ENCODE measurements around the gene ZNG1E.
"Not testable (repeated sequence)": the region's sequence is repeated elsewhere in the genome, so short reads cannot be mapped to it uniquely, and the experiment has no call there.

The ZNG1E gene

GRCh38 chr9:65675589-65676021 is at the start of gene ZNG1E:
TSS of gene ZNG1E (plus strand) at chr9:65675928. CDS start at chr9:65675977, 49 bp downstream.
- DNase-seq, result peak; percentile 3

GRCh38 chr9:65673579-65673978 is 2.1 kb upstream of the ZNG1E start:
- not testable (repeated sequence) for DNase-seq

- DNase-seq, result not testable (repeated sequence)
These were observed 710 bp upstream of the ZNG1E start for GRCh38 chr9:65675018-65675417.

GRCh38 chr9:65676389-65676788 is 661 bp downstream of the ZNG1E start:
- DNase-seq, result not testable (repeated sequence)

GRCh38 chr9:65678533-65678932 is 2.8 kb downstream of the ZNG1E start:
- DNase-seq, result not testable (repeated sequence)

GRCh38 chr9:65703550-65703949 is 27.8 kb downstream of the ZNG1E start:
- DNase-seq, result not testable (repeated sequence)

GRCh38 chr9:65714445-65714844 is 38.7 kb downstream of the ZNG1E start:
- DNase-seq, result not testable (repeated sequence)

- not testable (repeated sequence) for DNase-seq
These were observed 61.4 kb downstream of the ZNG1E start, which contains the start of gene FOXD4L4 for GRCh38 chr9:65737096-65737564. TSS of gene FOXD4L4 (plus strand) at chr9:65737146. CDS start at chr9:65737146, 0 bp downstream.

GRCh38 chr9:65738133-65738532 is 62.4 kb downstream of the ZNG1E start:
- DNase-seq, result not testable (repeated sequence)
